RWPE2 (cell line): ENCODE data around the gene HSF2BP.

Source experiments
- ATAC-seq: fragments of 200-7000 bp; cut with Tn5 transposase; 3 replicates; pipeline ENCODE4 v1.9.1; 2021; ENCODE audit warnings: low read depth
- DNase-seq: peaks from one replicate; pipeline ENCODE4 v3.0.0-alpha.2; 2020; ENCODE audit warnings: low spot score
- H3K27ac ChIP-seq: fragments of 450-650 bp; 2 replicates; pipeline ENCODE4 v1.5.1; 2017; ENCODE audit warnings: mild to moderate bottlenecking; ENCODE audit not compliant: poor library complexity, severe bottlenecking
- H3K27me3 ChIP-seq: fragments of 250-450 bp; sonication (Bioruptor Pico); 2 replicates; pipeline ENCODE4 v1.5.1; 2021; ENCODE audit warnings: mild to moderate bottlenecking, moderate library complexity; ENCODE audit not compliant: insufficient read depth, poor library complexity, severe bottlenecking
- H3K36me3 ChIP-seq: fragments of 250-450 bp; sonication (Bioruptor Pico); 2 replicates; pipeline ENCODE4 v1.5.1; 2020; ENCODE audit warnings: low read depth, mild to moderate bottlenecking, moderate library complexity
- H3K4me1 ChIP-seq: fragments of 250-450 bp; sonication (Bioruptor Pico); 2 replicates; pipeline ENCODE4 v1.5.1; 2021; ENCODE audit warnings: mild to moderate bottlenecking, moderate library complexity; ENCODE audit not compliant: insufficient read depth, poor library complexity, severe bottlenecking
- H3K4me3 ChIP-seq: fragments of 250-450 bp; sonication (Bioruptor Pico); 2 replicates; pipeline ENCODE4 v1.5.1; 2021; ENCODE audit warnings: mild to moderate bottlenecking, moderate library complexity; ENCODE audit not compliant: severe bottlenecking
- H3K9me3 ChIP-seq: fragments of 250-450 bp; sonication (Bioruptor Pico); 2 replicates; pipeline ENCODE4 v1.5.1; 2021; ENCODE audit warnings: mild to moderate bottlenecking, moderate library complexity; ENCODE audit not compliant: severe bottlenecking
- TF ChIP-seq, protein P1 (sequence below): fragments of 450-650 bp; IDR thresholded peaks from one replicate; pipeline ENCODE4 v1.5.1; 2017; ENCODE audit warnings: mild to moderate bottlenecking, moderate library complexity; ENCODE audit not compliant: poor library complexity, severe bottlenecking

Gene HSF2BP

DNA sequence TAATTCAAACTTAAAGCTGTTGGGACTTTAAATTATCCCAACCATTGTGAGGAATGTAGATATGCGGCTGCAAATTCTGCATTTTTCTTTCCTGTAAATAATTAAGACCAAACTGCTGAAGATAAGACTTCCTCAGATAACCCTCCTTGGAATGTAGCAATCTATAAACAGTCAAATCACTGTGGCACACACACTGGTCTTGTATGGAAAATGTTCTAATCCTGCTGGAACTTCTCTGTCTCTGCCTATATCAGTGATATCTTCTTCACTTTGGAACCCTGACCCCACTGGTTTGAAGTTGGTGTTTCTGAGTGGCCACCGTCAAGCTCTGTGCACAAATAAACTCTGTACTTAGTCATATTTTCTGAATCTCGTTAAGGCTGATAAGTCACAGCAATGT, 32.9 kb downstream of the HSF2BP start:
- H3K36me3 ChIP-seq, result peaks cover 13% of the 10 kb centered on the region; the same call in 1 of the 2 replicates
- no peak for DNase-seq
- peaks cover 15% of the 10 kb centered on the region for H3K4me1 ChIP-seq
- H3K27ac ChIP-seq, result no peak overlapping the region
- H3K9me3 ChIP-seq, result peaks cover 2% of the 10 kb centered on the region
- H3K4me3 ChIP-seq, result no peak overlapping the region
- TF ChIP-seq, protein P1, sequence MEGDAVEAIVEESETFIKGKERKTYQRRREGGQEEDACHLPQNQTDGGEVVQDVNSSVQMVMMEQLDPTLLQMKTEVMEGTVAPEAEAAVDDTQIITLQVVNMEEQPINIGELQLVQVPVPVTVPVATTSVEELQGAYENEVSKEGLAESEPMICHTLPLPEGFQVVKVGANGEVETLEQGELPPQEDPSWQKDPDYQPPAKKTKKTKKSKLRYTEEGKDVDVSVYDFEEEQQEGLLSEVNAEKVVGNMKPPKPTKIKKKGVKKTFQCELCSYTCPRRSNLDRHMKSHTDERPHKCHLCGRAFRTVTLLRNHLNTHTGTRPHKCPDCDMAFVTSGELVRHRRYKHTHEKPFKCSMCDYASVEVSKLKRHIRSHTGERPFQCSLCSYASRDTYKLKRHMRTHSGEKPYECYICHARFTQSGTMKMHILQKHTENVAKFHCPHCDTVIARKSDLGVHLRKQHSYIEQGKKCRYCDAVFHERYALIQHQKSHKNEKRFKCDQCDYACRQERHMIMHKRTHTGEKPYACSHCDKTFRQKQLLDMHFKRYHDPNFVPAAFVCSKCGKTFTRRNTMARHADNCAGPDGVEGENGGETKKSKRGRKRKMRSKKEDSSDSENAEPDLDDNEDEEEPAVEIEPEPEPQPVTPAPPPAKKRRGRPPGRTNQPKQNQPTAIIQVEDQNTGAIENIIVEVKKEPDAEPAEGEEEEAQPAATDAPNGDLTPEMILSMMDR, result no peak
- H3K27me3 ChIP-seq, result no peaks in the 10 kb centered on the region
- ATAC-seq, result no peak

DNA sequence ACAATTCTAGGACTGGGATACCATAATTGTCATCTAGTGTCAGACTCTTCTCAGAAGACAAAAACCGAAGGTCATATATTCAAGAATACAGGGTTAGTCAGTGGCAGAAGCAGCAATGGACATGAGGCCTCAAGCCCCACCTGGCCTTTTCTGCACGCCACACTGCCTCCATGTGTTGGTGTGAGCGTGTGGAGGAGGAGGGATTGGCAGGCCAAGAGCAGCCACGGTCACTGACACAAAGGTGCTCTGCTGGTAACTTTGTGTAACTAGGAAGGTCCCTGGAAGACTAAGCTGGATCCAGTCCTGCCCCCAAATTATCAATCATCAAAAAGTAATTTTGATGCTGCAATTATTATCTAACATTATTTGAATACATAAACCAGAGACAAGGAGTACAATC, 34.9 kb downstream of the HSF2BP start:
- H3K4me3 ChIP-seq, result no peak overlapping the region
- H3K4me1 ChIP-seq, result peaks cover 15% of the 10 kb centered on the region
- ATAC-seq (no peak), DNase-seq (no peak)
- peaks cover 26% of the 10 kb centered on the region; the same call in 1 of the 2 replicates for H3K36me3 ChIP-seq
- peaks cover 14% of the 10 kb centered on the region for H3K9me3 ChIP-seq
- H3K27ac ChIP-seq, result no peak overlapping the region
- TF ChIP-seq, protein P1, result no peak
- H3K27me3 ChIP-seq, result no peaks in the 10 kb centered on the region

DNA sequence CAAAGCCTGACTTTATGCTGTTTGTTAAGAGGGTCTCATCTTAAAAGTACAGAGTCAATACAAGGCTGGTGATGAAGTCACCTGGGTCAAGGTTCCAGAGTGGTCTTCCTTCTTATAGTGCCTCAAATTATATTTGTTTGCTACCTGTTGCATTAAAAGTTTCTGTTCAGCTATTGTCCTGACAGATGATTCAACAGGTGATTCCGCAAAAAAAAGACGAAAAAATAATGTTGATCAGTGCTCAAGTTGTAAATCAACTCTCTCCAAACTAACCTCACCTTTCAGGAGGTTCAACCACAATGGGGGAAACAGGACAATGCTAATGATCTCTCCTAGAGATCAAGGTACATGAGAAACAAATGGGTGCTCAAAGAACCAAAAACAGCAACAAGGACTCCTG, 35.7 kb downstream of the HSF2BP start:
- TF ChIP-seq, protein P1, result no peak
- no peak overlapping the region for H3K27ac ChIP-seq
- H3K36me3 ChIP-seq, result peaks cover 19% of the 10 kb centered on the region; the same call in 1 of the 2 replicates
- H3K4me3 ChIP-seq, result no peak overlapping the region
- H3K27me3 ChIP-seq, result no peaks in the 10 kb centered on the region
- no peak for DNase-seq
- peaks cover 12% of the 10 kb centered on the region for H3K9me3 ChIP-seq
- ATAC-seq, result no peak
- peaks cover 18% of the 10 kb centered on the region for H3K4me1 ChIP-seq

DNA sequence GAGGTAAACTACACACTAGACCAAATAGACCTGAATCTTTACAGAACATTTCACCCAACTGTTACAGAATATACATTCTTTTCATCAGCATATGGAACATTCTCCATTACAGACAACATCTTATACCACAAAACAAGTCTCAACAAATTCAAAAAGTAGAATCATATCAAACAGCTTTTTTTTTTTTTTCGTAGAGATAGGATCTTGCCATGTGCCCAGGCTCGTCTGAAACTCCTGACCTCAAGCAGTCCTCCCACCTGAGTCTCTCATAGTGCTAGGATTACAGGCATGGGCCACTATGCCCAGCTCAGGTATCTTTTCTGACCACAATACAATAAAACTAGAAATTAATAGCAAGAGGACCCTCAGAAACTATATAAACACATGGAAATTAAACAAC, 36.5 kb downstream of the HSF2BP start:
- Histone ChIP-seq H3K27me3 (no peaks in the 10 kb centered on the region), H3K36me3 (peaks cover 17% of the 10 kb centered on the region; the same call in 1 of the 2 replicates), H3K27ac (peak overlapping the region; percentile 48), H3K4me1 (peaks cover 18% of the 10 kb centered on the region), H3K4me3 (no peak overlapping the region), H3K9me3 (peaks cover 12% of the 10 kb centered on the region)
- TF ChIP-seq, protein P1, result no peak
- DNase-seq (no peak), ATAC-seq (peak; percentile 61)

DNA sequence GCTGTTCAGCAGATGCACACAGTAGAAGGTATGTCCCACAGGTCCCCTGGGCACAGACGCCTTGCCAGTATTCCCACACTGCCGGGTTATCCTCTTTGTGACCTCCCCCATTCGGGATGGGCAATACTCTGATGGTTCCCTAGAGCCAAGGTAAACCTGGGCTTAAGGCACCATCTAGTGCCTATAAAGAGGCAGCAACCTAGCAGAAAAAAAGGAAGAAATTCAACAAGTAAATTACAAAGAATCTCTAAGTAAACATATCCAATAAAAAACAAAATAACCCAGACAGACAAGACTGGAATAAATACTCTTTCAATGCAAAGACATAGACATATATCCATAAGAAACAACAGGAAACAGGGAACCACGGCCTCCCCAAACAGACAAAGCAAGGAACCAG, 39.4 kb downstream of the HSF2BP start:
- Histone ChIP-seq H3K4me1 (peaks cover 18% of the 10 kb centered on the region), H3K4me3 (no peak overlapping the region), H3K9me3 (peaks cover 12% of the 10 kb centered on the region), H3K27ac (peak overlapping the region; percentile 9), H3K36me3 (peaks cover 17% of the 10 kb centered on the region; the same call in 1 of the 2 replicates), H3K27me3 (no peaks in the 10 kb centered on the region)
- ATAC-seq (no peak), DNase-seq (no peak)
- TF ChIP-seq, protein P1, result peak; percentile 20
